ENCODE measurements around the gene ZNF273. TPM values are rescaled to one million over a fixed set of nuclear protein-coding genes. Genes with fewer than 3 reads are reported as not detected.
"Not testable (repeated sequence)": the region's sequence is repeated elsewhere in the genome, so short reads cannot be mapped to it uniquely, and the experiment has no call there.

Gene ZNF273
- total RNA-seq, 1 experiment from 2014 or later = 3.2 TPM

DNA sequence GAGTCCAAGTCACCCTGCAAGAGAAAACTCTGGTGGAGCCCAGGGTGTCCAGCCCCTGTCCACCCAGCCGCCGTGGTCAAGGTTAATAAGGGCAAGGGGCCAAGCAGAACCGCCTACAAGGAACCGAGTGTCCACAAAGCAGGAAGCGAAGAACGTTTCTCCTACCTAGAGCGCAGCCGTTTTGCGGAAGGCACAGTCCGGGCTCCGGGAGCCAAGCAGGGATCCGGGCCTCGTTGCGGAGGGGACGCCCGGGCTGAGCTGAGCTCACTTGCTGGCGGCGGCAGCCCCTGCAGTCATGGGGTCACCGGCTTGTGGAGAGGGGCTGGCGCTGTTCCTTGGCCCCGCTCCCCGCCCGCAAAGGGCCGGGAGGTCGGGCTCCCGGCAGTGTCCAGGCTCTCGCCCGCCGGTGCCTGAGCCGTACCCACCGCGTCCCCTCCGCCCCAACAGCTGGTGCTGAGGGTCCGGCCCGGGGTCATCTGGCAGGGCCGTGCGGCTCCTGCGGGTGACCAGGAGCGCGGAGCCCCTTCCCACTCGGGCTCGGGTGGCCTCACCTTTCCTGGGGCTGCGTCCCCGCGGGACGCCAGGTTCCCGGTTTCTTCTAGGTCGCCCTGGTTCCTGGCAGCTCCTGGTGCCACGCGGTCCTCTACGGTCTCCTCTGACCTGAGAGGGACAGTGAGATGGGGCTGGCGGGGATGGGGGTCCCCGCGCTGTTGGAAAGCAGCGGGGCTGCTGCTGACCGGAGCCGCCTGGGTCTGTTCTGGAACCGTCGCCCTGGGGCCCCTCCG, 14.0 kb upstream of the ZNF273 start:
- DNase-seq (ENCODE audit: low spot score) = no peak

DNA sequence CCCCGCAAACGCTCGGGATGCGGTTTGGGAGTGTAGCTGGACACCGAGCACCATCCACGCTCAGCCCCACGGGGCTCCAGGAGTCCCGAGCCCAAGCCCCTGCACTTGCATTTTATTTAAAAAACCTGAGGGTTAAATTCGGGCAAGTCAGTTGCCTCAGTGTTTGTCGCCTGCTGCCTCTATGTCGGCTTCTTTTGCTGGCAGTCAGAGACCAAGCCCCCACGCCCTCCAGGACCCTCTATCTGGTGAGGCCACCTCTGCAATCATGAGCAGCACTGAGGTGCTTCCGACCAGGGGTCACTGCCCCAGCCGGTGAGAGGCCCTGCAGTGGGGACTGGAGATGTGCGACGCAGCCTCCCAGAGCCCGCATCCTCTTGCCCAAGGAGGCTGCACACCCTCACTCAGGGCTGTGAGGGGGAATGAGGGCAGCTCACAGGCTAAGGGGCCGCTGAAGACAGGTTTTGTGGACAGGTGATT, 13.3 kb upstream of the ZNF273 start:
- DNase-seq (ENCODE audit: low spot score) = no peak

DNA sequence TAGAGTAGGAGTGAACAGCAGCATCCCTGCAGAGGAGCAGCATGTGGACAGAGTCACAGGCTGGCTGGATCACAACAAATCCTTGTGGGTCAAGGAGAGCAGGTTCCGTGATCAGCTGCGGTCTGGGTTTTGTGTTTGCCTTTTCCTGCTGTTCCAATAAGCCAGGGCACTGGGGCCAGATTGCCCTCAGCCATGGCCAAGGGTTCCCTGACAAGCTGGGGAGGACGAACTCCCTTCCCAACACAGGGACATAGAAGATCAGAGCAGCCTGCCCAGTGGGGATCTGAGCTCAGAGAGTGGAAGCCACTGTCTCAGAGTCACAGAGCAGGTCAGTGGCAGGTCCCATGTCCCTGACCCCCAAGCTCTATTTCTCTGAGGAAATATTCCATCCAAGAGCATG, 12.8 kb upstream of the ZNF273 start:
- not testable (repeated sequence) for DNase-seq (ENCODE audit: low spot score)

DNA sequence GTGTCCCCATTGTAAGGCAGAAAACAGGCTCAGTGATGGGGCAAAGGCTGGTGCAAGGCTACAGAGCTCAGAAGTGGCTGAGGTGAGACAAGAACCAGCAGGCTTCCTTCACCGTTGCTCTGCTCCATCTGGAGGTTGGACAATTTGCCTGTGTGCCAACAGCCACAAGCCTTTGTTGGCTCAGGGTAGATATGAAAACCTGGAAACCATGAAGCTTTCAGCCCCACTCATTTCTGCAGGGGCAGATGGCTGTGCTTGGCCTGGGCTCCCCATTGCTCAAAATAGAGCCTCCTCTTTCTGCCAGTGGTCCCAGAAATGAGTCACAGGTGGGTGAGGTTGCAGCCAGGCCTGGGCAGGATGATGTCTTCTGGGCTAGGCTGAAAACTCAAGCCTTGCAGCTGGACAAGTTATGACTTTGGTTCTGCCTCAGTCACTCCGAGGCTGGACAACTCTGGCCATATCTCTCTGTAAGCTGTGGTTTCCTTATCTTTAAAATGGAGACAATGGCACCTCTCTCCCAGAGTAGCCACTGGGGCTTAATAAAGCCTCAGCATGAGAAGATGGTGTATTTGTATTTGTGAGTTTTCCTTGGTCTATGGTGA, 12.2 kb upstream of the ZNF273 start:
- no peak for DNase-seq (ENCODE audit: low spot score)

DNA sequence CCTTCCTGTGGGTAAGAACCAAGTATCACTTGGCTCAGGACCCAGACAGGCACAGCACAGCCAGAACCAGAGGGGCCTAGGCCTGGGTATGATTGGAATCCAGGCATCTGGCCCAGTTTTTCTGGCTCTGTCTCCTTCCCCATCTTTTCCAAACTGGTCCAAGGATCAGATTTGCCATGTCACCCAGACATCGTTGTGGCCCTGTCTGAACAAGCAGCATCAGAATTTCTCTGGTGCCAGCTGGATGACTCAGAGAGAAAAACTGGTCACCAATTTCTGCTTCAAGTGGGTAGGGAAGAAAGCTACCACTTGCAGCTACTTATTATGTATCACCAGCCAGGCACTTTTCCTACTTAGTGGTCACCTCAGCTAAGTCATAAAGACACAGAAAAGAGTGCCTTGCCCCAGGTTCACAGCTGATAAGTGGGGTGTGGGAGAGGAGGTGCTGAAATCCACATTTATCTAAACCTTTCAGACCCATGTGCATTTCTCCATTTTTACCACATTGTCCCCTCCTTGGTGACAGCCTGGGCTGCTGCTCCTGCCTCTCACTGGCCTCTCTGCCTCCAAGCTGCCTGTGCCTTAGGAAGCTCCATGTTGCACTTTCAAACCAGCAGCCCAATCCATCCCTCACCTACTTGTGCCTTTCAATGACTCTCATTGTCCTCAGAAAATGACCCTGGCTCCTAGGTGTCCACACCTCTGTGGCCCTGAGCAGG, 11.6 kb upstream of the ZNF273 start:
- DNase-seq (ENCODE audit: low spot score) = not testable (repeated sequence)

DNA sequence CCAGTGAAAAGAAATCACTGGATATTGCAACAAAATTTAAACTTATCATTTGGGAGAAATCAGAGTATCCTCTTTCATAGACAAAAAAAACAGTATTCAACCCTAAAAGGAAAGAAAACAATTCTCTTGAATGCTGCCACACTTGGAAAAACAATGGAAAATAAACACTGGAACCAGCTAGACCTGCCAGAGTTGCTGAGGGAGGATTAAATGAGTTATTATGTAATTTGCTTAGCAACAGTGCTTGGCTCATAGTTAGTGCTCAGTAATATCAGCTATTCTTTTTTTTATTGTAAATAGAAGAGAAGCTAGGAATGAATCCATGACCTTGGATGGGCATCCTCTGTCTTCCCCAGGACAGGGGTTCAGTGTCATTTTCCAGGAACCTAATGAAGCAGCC, 11.0 kb upstream of the ZNF273 start:
- DNase-seq (ENCODE audit: low spot score) = no peak

DNA sequence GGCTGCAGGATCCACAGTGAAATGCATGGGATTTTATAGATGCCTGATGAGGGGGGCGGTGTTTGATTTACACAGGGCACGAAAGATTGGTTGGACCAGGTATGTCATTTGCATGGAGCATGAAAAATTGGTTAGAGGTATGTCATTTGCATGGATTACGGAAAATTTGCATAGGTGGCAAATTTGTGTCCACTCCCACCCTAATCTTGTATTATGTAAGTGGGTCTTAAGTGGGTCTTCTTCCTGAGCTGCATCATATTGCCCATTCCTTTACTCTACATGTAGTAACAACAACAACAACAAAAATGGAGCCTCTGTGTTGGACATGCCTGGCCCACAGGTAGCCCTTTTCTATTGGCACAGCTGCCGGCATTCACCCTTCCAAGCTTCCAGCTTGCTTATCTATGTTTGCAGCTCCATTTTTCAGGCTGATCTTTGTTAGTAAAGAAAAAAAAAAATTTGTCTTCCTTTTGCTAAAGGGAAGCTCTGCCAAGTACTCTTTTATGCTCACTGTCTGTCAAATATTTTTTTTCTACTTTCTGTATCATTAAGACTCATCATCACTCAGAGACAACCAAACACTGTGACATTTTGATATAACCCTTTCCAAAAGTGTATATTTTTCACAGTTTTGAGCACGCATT, 10.3 kb upstream of the ZNF273 start:
- DNase-seq (ENCODE audit: low spot score) = no peak

DNA sequence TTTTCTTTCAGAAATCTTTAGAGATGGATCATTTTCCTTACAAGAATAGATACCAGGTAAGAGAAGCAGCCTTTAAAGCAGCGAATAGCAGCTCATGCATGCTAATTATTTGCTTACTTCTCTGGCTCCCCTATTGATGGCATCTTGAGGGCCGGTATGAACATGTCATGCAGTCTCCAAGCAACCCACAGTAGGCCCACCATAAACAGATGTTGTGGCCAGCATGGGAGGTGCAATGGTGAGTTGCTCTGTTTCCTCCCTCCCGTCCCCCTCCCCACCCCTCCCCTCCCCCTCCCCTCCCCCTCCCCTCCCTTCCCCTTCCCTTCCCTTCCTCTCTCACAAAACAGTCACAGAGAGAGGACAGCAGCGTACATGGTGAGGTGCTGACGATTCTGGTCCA, 9.7 kb upstream of the ZNF273 start:
- no peak for DNase-seq (ENCODE audit: low spot score)

DNA sequence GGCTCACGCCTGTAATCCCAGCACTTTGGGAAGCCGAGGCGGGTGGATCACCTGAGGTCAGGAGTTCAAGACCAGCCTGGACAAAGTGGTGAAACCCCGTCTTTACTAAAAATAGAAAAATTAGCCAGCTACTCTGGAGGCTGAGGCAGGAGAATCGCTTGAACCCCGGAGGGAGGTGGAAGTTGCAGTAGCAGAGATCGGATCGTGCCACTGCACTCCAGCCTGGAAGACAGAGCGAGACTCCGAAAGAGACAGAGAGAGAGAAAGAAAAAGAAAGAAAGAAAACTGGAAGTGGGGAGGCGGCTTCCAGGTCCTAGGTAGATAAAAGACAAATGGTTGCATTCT, 640 bp upstream of the ZNF273 start:
- not testable (repeated sequence) for DNase-seq (ENCODE audit: low spot score)

DNA sequence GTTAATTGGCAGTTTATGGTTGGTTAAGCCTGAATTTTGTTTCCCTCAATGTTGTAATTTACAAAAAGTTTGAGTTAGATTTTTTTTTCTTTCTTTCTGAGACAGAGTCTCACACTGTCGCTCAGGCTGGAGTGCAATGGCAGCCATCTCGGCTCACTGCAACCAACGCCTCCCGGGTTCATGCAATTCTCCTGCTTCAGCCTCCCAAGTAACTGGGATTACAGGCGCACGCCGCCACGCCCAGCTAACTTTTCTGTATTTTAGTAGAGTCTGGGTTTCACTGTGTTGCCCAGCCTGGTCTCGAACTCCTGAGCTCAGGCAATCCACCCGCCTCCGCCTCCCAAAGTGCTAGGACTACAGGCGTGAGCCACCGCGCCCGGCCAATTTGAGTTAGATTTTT, 935 bp downstream of the ZNF273 start:
- no peak for DNase-seq (ENCODE audit: low spot score)

DNA sequence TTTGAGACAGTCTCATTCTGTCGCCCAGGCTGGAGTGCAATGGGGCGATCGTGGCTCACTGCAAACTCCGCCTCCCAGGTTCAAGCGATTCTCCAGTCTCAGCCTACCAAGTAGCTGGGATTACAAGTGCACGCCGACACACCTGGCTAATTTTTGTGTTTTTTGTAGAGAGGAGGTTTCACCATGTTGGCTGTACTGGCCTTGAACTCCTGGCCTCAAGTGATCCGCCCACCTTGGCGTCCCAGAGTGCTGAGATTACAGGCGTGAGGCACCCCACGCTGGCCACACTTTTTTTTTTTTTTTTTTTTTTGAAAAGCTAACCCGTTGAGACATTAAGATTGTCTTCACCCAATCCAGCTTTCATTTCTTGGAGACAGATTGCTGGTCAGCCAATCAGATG, 2.1 kb downstream of the ZNF273 start:
- no peak for DNase-seq (ENCODE audit: low spot score)

DNA sequence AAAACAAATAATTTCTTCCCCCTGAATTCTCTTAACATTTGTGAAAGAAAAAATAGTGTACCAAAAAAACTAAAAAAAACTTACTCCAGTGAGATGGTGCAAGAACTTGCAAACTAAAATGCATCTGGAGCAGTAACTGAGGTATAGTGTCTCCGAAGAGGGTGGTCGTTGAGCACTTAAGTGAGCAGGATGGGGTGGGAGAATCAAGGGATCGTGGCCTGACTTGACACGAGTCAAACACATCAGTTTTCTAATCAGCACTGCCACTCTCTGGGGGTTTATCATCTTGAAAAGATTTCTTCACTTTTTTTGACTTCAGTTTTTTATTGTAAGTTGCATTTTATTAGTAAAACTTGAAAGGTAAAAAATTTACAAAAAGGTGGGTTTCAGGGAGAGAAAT, 2.5 kb downstream of the ZNF273 start:
- no peak for DNase-seq (ENCODE audit: low spot score)

DNA sequence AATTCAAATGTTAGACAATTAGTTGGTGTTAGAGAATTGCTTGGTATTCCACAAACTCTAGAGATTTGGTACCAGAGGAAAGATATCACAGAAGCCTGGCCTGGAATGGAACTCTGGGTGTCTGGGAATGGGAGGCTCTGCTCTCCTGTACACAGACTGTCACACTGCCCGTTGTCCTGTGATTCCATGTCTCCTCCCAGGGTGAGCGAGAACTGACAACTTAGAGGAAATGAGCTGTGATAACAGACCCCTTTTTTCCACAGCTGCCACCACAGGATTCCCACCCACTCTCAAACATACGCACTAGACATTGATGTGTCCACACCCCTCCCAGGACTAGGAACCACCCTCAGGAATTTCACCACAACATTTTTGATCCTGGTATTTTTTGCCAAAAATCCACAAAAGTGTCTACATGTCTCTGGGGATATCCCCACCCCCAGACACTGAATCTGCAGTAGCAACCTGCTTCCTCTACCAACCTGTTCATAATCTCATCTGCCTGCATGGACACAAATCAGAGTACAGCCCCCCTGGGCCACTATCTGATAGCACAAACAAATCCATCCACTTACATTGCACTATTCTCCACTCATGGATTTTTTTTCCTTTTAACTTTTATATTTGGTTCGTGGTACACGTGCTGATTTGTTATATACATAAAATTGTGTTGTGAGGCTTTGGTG, 4.7 kb downstream of the ZNF273 start:
- DNase-seq (ENCODE audit: low spot score) = no peak

DNA sequence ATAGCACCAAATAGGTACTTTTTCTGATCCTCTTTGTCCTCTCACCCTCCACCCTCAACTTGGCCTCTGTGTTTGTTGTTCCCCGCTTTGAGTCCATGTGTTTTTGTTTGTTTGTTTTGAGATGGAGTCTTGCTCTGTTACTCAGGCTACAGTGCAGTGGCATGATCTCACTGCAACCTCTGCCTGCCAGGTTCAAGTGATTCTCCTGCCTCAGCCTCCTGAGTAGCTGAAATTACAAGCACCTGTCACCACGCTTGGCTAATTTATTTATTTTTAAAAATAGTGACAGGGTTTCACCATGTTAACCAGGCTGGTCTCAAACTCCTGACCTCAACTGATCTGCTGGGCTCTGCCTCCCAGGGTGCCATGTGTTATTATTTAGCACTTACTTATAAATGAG, 5.3 kb downstream of the ZNF273 start:
- DNase-seq (ENCODE audit: low spot score) = no peak

DNA sequence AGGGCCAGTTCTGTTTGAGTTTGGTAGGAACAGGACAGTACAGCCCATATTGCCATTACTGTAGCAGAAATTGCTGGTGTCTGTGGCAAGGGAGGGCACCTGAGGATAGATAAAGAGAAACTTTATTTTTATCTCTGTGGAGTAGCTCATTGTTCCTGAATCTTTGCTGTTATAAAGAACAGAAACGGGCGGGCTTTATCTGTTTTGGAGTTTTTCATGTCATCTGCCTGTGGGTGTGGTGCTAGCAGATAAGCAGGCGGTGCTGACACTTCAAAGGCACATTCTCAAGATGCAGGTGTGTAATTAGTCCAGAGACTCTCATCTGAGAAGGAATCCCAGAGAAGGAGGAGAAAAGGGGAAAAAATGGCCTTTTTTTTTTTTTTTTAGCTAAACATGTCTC, 11.5 kb downstream of the ZNF273 start:
- no peak for DNase-seq (ENCODE audit: low spot score)

DNA sequence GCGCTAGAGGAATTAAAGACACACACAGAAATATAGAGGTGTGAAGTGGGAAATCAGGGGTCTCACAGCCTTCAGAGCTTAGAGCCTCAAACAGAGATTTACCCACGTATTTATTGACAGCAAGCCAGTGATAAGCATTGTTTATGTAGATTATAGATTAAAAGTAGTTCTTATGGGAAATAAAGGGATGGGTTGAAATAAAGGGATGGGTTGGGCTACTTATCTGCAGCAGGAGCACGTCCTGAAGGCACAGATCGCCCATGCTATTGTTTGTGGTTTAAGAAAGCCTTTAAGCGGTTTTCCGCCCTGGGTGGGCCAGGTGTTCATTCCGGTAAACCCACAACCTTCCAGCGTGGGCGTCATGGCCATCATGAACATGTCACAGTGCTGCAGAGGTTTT, 12.2 kb downstream of the ZNF273 start:
- DNase-seq (ENCODE audit: low spot score) = not testable (repeated sequence)

DNA sequence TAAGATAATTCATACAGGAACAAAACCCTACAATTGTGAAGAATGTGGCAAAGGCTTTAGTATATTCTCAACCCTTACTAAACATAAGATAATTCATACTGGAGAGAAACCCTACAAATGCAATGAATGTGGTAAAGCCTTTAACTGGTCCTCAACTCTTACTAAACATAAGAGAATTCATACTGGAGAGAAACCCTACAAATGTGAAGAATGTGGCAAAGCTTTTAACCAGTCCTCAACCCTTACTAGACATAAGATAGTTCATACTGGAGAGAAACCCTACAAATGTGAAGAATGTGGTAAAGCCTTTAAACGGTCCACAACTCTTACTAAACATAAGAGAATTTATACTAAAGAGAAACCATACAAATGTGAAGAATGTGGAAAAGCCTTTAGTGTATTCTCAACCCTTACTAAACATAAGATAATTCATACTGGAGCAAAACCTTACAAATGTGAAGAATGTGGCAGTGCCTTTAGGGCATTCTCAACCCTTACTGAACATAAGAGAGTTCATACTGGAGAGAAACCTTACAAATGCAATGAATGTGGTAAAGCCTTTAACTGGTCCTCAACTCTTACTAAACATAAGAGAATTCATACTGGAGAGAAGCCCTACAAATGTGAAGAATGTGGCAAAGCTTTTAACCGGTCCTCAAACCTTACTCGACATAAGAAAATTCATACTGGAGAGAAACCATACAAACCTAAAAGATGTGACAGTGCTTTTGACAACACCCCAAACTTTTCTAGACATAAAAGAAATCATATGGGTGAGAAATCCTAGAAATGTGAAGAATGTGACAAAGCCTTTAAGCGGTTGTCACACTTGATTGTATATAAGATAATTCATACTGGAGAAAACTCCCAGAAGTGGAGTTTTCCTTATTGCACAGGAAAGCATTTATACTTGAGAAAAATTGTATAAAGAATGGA, 25.4 kb downstream of the ZNF273 start:
- DNase-seq (ENCODE audit: low spot score) = not testable (repeated sequence)

DNA sequence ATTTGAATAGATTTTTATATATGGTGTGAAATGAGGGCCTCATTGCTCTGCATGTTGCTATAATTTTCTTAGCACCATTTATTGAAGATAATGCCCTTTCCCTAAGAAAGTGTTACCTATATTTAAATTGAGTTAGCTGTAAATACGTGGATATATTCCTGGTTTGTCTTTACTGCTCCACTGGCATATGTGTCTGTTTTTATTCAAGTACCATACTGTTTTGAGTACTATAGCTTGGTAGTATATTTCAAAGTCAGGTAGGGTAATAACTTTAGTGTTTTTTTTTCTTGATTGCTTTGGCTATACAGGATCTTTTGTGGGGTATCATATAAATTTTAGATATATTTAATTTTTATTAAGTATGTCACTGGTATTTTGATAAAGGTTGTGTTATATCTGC, 31.4 kb downstream of the ZNF273 start:
- DNase-seq (ENCODE audit: low spot score) = no peak

DNA sequence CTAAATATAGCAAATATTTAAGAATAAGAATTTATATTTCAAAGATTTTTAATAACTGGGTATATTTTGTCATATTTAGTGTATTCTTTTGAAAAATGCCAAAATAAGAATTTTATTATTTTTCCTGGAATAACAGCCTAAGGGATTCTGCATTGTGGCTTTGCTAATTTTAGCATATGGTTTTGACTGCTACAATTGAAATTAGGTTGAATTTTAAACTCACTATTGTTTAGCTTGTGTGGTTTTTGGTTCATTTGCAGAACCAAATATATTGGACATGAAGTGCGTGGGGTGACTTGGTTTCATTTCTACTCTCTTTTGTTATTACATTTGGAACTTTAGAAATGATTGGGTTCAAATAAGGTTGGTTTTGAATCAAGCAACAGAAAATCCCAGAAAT, 35.5 kb downstream of the ZNF273 start:
- DNase-seq (ENCODE audit: low spot score) = no peak

DNA sequence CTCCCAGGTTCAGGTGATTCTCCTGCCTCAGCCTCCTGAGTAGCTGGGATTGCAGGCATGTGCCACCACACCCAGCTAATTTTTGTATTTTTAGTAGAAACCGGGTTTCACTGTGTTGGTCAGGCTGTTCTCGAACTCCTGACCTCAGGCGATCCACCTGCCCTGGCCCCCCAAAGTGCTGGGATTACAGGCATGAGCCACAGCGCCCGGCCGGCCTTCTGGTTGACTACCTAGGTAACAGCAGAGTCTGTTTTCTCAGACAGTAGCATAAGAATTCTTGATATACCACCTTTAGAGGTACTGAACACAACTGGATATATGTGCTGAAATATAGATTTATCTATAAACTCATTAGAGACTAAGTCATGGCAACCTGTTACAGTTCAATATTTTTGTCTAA, 36.9 kb downstream of the ZNF273 start:
- not testable (repeated sequence) for DNase-seq (ENCODE audit: low spot score)

Measured in HT-29 (cell line).